Endothelial cell of umbilical vein (primary cell): ENCODE results near the gene FPGS.

Experiments used
- CTCF ChIP-seq, 2 donors: IDR thresholded peaks; 1 replicate in 1 of 2; 2 replicates in 1 of 2; pipeline ENCODE4 v1.5.1; 2011; ENCODE audit warnings: low read length in 2 of 2, mild to moderate bottlenecking in 2 of 2, moderate library complexity in 2 of 2, control low read depth in 1 of 2, inconsistent platforms in 1 of 2, low read depth in 1 of 2; ENCODE audit not compliant: insufficient read depth in 1 of 2; ENCODE audit errors: extremely low read depth in 1 of 2
- EZH2 ChIP-seq: IDR thresholded peaks from 2 replicates; pipeline ENCODE4 v1.6.1; 2012; ENCODE audit warnings: borderline replicate concordance, low read depth, mild to moderate bottlenecking, moderate library complexity, low read length, inconsistent platforms; ENCODE audit not compliant: severe bottlenecking
- FOS ChIP-seq: IDR thresholded peaks from 2 replicates; pipeline ENCODE4 v1.6.1; 2011; ENCODE audit warnings: mild to moderate bottlenecking, low read length, moderate library complexity, borderline replicate concordance; ENCODE audit not compliant: insufficient read depth
- MAX ChIP-seq: IDR thresholded peaks from 2 replicates; pipeline ENCODE4 v1.6.1; 2011; ENCODE audit not compliant: insufficient read depth, insufficient read length
- MYC ChIP-seq: IDR thresholded peaks from one replicate; pipeline ENCODE4 v1.6.1; 2011; ENCODE audit warnings: mild to moderate bottlenecking, low read depth, low read length
- POLR2A ChIP-seq: IDR thresholded peaks from 2 replicates; pipeline ENCODE4 v1.6.1; 2012; ENCODE audit warnings: low read depth, mild to moderate bottlenecking, control low read depth, low read length
- POLR2AphosphoS5 ChIP-seq: IDR thresholded peaks from 2 replicates; pipeline ENCODE4 v1.6.1; 2012; ENCODE audit warnings: low read depth, mild to moderate bottlenecking, control low read depth, low read length, moderate library complexity; ENCODE audit not compliant: insufficient read depth

DNA sequence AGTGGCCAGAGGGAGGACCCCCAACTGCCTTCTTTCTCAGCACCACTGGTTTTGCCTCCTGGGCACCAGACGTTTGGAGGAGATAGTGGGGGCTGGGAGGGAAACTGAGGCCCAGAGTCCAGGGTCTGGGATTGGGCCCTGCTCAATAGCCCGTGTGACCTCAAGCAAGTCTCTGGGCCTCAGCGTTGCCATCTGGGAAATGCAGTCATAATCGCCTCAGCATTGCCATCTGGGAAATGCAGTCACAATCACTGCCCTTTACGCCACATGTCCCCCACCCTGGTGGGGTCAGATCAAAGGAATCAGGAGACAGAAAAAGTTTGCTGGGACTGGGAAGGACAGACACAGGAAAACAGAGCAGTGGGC, 25.8 kb upstream of the FPGS start:
- TF ChIP-seq CTCF (IDR thresholded peaks at IDR 0.05; ENCODE audit: extremely low read depth in 1 of 2, insufficient read depth in 1 of 2, low read depth in 1 of 2, low read length in 2 of 2) (no peak), POLR2A (no peak), MYC (no peak), POLR2AphosphoS5 (no peak), EZH2 (no peak), MAX (no peak), FOS (no peak)
